OCI-LY1 (cell line): ENCODE measurements around the gene TNFRSF6B.

Experiments used
- H2AFZ ChIP-seq: fragments of 200-600 bp; sonication (generic), shearing (Covaris generic); 2 replicates; pipeline ENCODE4 v1.6.0; 2014; ENCODE audit warnings: antibody characterized with exemption, mild to moderate bottlenecking, low read length
- H3F3A ChIP-seq: fragments of 200-600 bp; sonication (generic), shearing (Covaris generic); 2 replicates; pipeline ENCODE4 v1.6.0; 2014; ENCODE audit warnings: mild to moderate bottlenecking, antibody characterized with exemption, low read length, moderate library complexity; ENCODE audit not compliant: insufficient read depth
- H3K27ac ChIP-seq: fragments of 200-600 bp; sonication (generic); 2 replicates; pipeline ENCODE4 v1.5.1; 2014; ENCODE audit warnings: low read length, mixed run types, mild to moderate bottlenecking, low read depth; ENCODE audit not compliant: poor library complexity, severe bottlenecking
- H3K27me3 ChIP-seq: fragments of 200-600 bp; sonication (generic); 2 replicates; pipeline ENCODE4 v1.6.0; 2014; ENCODE audit warnings: antibody characterized with exemption, mild to moderate bottlenecking, low read length, moderate library complexity; ENCODE audit not compliant: insufficient read depth
- H3K36me3 ChIP-seq: fragments of 200-600 bp; sonication (generic); 2 replicates; pipeline ENCODE4 v1.6.1; 2014; ENCODE audit warnings: mild to moderate bottlenecking, antibody characterized with exemption, low read length, moderate library complexity, mixed read lengths; ENCODE audit not compliant: insufficient read depth
- H3K4me1 ChIP-seq: fragments of 200-600 bp; sonication (generic); 2 replicates; pipeline ENCODE4 v1.5.1; 2014; ENCODE audit warnings: mild to moderate bottlenecking, low read length, moderate library complexity; ENCODE audit not compliant: insufficient read depth, severe bottlenecking
- H3K4me2 ChIP-seq: fragments of 200-600 bp; sonication (generic), shearing (Covaris generic); 2 replicates; pipeline ENCODE4 v1.6.1; 2014; ENCODE audit warnings: low read length
- H3K4me3 ChIP-seq: fragments of 200-600 bp; sonication (generic); 2 replicates; pipeline ENCODE4 v1.5.1; 2014; ENCODE audit warnings: low read length, low read depth, mild to moderate bottlenecking, mixed read lengths; ENCODE audit not compliant: poor library complexity, severe bottlenecking
- H3K79me2 ChIP-seq: fragments of 200-600 bp; shearing (Covaris generic); 2 replicates; pipeline ENCODE4 v1.6.1; 2016; ENCODE audit warnings: mixed run types, low read length, mixed read lengths; ENCODE audit not compliant: insufficient read depth
- H3K9ac ChIP-seq: fragments of 200-600 bp; sonication (generic), shearing (Covaris generic); 2 replicates; pipeline ENCODE4 v1.6.1; 2014; ENCODE audit warnings: mild to moderate bottlenecking, low read length, mixed read lengths
- H3K9me2 ChIP-seq: fragments of 200-600 bp; sonication (generic), shearing (Covaris generic); 2 replicates; pipeline ENCODE4 v1.6.1; 2014; ENCODE audit warnings: low read depth, mild to moderate bottlenecking, low read length, mixed read lengths
- H3K9me3 ChIP-seq: fragments of 200-600 bp; shearing (Covaris generic); 2 replicates; pipeline ENCODE4 v1.6.1; 2014; ENCODE audit warnings: low read length, mixed read lengths
- H4K20me1 ChIP-seq: fragments of 200-600 bp; sonication (generic), shearing (Covaris generic); 2 replicates; pipeline ENCODE4 v1.6.0; 2016; ENCODE audit warnings: mild to moderate bottlenecking, low read length; ENCODE audit not compliant: insufficient read depth
- CTCF ChIP-seq: fragments of 200-600 bp; sonication (generic), shearing (Covaris generic); IDR thresholded peaks from 2 replicates; pipeline ENCODE4 v1.5.1; 2017; ENCODE audit warnings: mild to moderate bottlenecking, antibody characterized with exemption, low read length, moderate library complexity, mixed read lengths
- EZH2 ChIP-seq: fragments of 200-600 bp; sonication (generic), shearing (Covaris generic); IDR thresholded peaks from 2 replicates; pipeline ENCODE4 v1.8.0; 2017; ENCODE audit warnings: borderline replicate concordance, mixed run types, mild to moderate bottlenecking, antibody characterized with exemption, low read length, moderate library complexity, mixed read lengths

Gene TNFRSF6B

GRCh38 chr20:63678667-63679465 lies 17.6 kb upstream of the TNFRSF6B start:
- H3K9me2 ChIP-seq = no peaks in the 10 kb centered on the region
- no peaks in the 10 kb centered on the region for H3K9me3 ChIP-seq
- TF ChIP-seq EZH2 (no peak), CTCF (no peak)
- no peak overlapping the region for H3K4me2 ChIP-seq
- H3K36me3 ChIP-seq = peaks cover 34% of the 10 kb centered on the region
- no peaks in the 10 kb centered on the region for H3K27me3 ChIP-seq
- no peak overlapping the region for H3K4me3 ChIP-seq
- no peaks in the 10 kb centered on the region for H3K79me2 ChIP-seq
- no peaks in the 10 kb centered on the region for H4K20me1 ChIP-seq
- H3K4me1 ChIP-seq = no peaks in the 10 kb centered on the region
- H3K9ac ChIP-seq = no peak overlapping the region
- H3K27ac ChIP-seq = no peak overlapping the region
- no peaks in the 10 kb centered on the region for H3F3A ChIP-seq
- H2AFZ ChIP-seq = no peak overlapping the region

GRCh38 chr20:63679799-63680305 lies 16.6 kb upstream of the TNFRSF6B start:
- H3K4me3 ChIP-seq = no peak overlapping the region
- TF ChIP-seq EZH2 (no peak), CTCF (no peak)
- H3K79me2 ChIP-seq = no peaks in the 10 kb centered on the region
- no peak overlapping the region for H2AFZ ChIP-seq
- H3K27me3 ChIP-seq = no peaks in the 10 kb centered on the region
- no peaks in the 10 kb centered on the region for H3K4me1 ChIP-seq
- no peak overlapping the region for H3K4me2 ChIP-seq
- H3K9me2 ChIP-seq = no peaks in the 10 kb centered on the region
- H4K20me1 ChIP-seq = no peaks in the 10 kb centered on the region
- H3K9ac ChIP-seq = no peak overlapping the region
- no peaks in the 10 kb centered on the region for H3F3A ChIP-seq
- no peak overlapping the region for H3K27ac ChIP-seq
- peaks cover 29% of the 10 kb centered on the region for H3K36me3 ChIP-seq
- H3K9me3 ChIP-seq = no peaks in the 10 kb centered on the region

- no peak for TF ChIP-seq EZH2
- TF ChIP-seq CTCF = no peak
- no peaks in the 10 kb centered on the region for H3F3A ChIP-seq
- no peaks in the 10 kb centered on the region for H3K9me3 ChIP-seq
- no peaks in the 10 kb centered on the region for H3K9me2 ChIP-seq
- H4K20me1 ChIP-seq = no peaks in the 10 kb centered on the region
- H3K27me3 ChIP-seq = no peaks in the 10 kb centered on the region
- H3K4me2 ChIP-seq = no peak overlapping the region
- H3K79me2 ChIP-seq = no peaks in the 10 kb centered on the region
- no peak overlapping the region for H3K4me3 ChIP-seq
- peaks cover 28% of the 10 kb centered on the region for H3K36me3 ChIP-seq
- H3K4me1 ChIP-seq = no peaks in the 10 kb centered on the region
- H3K27ac ChIP-seq = no peak overlapping the region
- H2AFZ ChIP-seq = no peak overlapping the region
- H3K9ac ChIP-seq = no peak overlapping the region
These were observed 16.0 kb upstream of the TNFRSF6B start for GRCh38 chr20:63680427-63680826.
